ENCODE results near the gene IL17RC. TPM values are rescaled to one million over a fixed set of nuclear protein-coding genes. Genes with fewer than 3 reads are reported as not detected.
"Not testable (repeated sequence)": the region's sequence is repeated elsewhere in the genome, so short reads cannot be mapped to it uniquely, and the experiment has no call there.

The IL17RC gene
- total and polyA plus RNA-seq, 9 donors, result 14.2 to 46.5 (median 35.8) TPM

DNA sequence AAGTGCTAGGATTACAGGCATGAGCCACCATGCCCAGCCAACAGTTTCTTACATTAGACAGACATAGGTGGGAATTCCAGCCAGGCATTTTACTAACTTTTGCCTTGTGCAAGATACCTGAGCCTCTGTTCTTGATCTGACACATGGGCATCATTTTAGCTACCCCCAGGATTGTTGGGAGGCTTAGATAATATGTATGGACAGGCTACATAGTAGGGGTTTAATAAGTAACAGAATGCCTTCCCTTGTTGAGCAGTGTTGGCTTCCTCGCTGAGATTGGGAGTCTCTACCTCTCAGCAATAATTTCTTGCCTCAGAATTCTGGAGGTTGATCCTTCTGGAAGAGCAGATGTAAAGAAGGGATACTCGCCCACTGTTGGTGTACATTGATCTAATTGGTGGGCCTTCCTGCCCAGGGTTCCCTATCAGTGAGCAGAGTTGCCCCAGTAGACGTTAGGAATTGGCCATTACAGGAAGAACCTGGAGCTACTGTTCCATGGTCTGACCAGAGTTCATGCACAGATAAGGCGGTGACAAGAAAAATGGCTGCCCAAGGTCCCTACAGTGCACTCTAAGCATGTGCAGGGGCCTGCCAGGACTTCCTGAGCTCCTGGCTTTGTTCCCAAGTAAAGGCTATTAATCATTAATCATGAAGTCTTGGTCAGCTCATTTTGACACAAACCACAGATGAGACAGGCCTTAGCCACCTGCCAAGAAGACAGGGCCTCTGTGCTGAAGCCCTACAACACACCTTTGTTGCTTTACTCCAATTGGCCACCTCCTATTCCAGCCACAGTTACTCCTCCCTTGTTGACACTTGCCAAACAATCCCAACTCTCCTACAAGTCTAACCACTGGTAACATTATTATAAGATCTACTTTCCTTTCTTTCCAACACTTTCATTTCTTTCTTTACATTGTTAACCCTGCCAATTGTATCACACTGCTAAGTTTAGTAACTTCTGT is 19.2 kb upstream of the IL17RC start:
- TF ChIP-seq EP300 (IDR thresholded peaks at IDR 0.05) (no peak), POLR2A (IDR thresholded peaks at IDR 0.05) (no peak)
- TF ChIP-seq, protein P1, sequence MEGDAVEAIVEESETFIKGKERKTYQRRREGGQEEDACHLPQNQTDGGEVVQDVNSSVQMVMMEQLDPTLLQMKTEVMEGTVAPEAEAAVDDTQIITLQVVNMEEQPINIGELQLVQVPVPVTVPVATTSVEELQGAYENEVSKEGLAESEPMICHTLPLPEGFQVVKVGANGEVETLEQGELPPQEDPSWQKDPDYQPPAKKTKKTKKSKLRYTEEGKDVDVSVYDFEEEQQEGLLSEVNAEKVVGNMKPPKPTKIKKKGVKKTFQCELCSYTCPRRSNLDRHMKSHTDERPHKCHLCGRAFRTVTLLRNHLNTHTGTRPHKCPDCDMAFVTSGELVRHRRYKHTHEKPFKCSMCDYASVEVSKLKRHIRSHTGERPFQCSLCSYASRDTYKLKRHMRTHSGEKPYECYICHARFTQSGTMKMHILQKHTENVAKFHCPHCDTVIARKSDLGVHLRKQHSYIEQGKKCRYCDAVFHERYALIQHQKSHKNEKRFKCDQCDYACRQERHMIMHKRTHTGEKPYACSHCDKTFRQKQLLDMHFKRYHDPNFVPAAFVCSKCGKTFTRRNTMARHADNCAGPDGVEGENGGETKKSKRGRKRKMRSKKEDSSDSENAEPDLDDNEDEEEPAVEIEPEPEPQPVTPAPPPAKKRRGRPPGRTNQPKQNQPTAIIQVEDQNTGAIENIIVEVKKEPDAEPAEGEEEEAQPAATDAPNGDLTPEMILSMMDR (IDR thresholded peaks at IDR 0.05), result no peak
- Histone ChIP-seq H3K4me3 (no peak overlapping the region), H3K4me1 (ENCODE audit: insufficient read depth) (peaks cover 1% of the 10 kb centered on the region), H3K36me3 (no peaks in the 10 kb centered on the region), H3K27me3 (no peaks in the 10 kb centered on the region), H3K9me3 (no peaks in the 10 kb centered on the region), H3K27ac (no peak overlapping the region)
- intact Hi-C loops (cut with DNase I), result no loop called here
- WGBS, 3 donors, result 46 to 66% (median 55%) methylated on average over 4 of the region's 4 CpGs
- DNase-seq, result no peak

DNA sequence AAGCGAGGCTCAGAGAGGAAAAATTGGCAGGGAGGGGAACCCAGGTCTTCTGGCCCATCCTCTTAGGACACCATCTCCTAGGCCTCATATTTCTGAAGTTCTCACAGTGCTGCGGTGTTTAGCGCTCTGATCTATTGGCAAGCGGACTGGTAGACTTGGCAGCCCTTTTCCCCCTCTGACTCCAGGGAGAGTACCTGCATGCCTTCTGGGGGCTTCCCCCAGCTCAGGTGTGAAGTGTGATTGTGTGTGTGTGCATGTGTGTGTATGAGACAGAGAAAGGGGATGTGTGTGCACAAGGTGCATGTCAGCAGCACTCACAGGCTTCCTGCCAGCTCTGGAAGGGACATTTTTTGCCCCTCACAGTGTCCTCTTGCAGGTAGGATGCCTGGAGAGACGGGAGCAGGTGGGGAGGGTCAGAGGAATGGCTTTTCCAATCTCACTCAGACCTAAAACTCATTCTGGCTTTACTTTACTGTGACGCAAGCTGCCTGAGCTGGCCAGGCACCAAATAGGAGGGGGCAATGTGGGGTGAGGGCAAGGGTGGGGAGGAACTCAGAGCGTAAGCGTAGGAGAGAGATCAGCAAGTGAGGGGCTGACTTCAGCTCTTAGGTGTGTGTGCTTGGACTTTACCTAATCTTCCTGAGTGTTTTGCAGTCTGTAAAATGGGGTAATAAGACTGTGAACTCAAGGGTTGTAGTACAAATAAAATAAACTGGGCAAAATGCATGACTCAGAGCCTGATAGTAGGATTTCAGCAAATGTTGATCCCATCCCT is 18.2 kb upstream of the IL17RC start:
- H3K36me3 ChIP-seq, result no peaks in the 10 kb centered on the region
- no peaks in the 10 kb centered on the region for H3K27me3 ChIP-seq
- H3K9me3 ChIP-seq, result no peaks in the 10 kb centered on the region
- no peak for TF ChIP-seq POLR2A (IDR thresholded peaks at IDR 0.05)
- TF ChIP-seq, protein P1 (IDR thresholded peaks at IDR 0.05), result no peak
- TF ChIP-seq EP300 (IDR thresholded peaks at IDR 0.05), result no peak
- H3K4me3 ChIP-seq, result no peak overlapping the region
- no peak for DNase-seq
- 51 to 65% (median 64%) methylated on average over 8 of the region's 8 CpGs for WGBS, 3 donors
- intact Hi-C loops (cut with DNase I), result no loop called here
- peaks cover 1% of the 10 kb centered on the region for H3K4me1 ChIP-seq (ENCODE audit: insufficient read depth)
- H3K27ac ChIP-seq, result no peak overlapping the region

DNA sequence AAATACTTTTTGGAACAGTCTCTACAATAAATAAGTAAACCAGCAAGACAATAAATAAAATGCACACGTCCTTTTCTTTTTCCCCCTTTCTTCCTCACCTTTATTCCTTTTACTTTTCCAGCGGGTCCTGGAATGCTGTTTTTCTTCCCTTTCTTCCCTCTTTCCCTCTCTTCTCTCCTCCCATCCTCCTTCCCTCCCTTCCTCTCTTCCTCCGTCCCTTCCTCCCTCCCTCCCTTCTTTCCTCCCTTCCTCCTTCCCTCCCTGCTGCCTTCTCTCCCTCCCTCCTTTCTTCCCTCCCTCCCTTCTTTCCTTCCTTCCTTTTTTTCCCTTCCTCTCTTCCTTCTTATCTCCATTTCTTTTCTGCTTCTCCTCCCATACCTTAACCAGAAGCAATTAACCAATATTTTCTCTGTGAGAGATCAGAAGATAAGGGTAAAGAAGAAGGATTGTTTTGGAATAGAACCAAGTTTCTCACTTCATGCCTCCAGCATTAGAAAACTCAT is 17.6 kb upstream of the IL17RC start:
- Histone ChIP-seq H3K27me3 (no peaks in the 10 kb centered on the region), H3K36me3 (no peaks in the 10 kb centered on the region), H3K27ac (no peak overlapping the region), H3K4me3 (no peak overlapping the region), H3K9me3 (no peaks in the 10 kb centered on the region), H3K4me1 (ENCODE audit: insufficient read depth) (no peaks in the 10 kb centered on the region)
- intact Hi-C loops (cut with DNase I), result no loop called here
- WGBS, 3 donors, result 31 to 47% (median 47%) methylated on average over 3 of the region's 3 CpGs
- TF ChIP-seq, protein P1 (IDR thresholded peaks at IDR 0.05), result no peak
- no peak for DNase-seq

DNA sequence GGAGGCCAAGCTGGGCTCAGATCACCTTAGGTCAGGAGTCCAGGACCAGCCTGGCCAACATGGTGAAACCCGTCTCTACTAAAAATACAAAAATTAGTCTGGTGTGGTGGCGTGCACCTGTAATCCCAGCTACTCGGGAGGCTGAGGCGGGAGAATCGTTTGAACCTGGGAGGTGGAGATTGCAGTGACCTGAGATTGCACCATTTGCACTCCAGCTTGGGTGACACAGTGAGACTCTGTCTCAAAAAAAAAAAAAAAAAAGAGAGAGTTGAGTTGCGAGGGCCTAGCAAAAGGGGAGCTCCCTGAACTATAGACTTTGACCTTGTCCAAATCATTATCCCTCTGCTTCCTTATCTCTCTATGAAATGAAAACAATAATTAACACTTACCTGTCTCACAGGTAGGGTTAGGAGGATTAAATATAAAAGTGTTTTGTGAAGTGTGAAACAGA is 15.9 kb upstream of the IL17RC start:
- H3K4me1 ChIP-seq (ENCODE audit: insufficient read depth); H3K9me3 ChIP-seq; H3K27me3 ChIP-seq; intact Hi-C loops (cut with DNase I); H3K36me3 ChIP-seq; H3K27ac ChIP-seq; H3K4me3 ChIP-seq; DNase-seq: not testable (repeated sequence)
- WGBS, 3 donors, result 83 to 91% (median 83%) methylated on average over 6 of the region's 6 CpGs
